Measurements from ENCODE around the gene LAMA2. TPM values are rescaled to one million over a fixed set of nuclear protein-coding genes. Genes with fewer than 3 reads are reported as not detected.
"Not testable (repeated sequence)": the region's sequence is repeated elsewhere in the genome, so short reads cannot be mapped to it uniquely, and the experiment has no call there.

LAMA2 gene
- total and polyA plus RNA-seq, 3 donors from 2014 or later = 25.9 to 94.8 (median 56.0) TPM

GRCh38 chr6:129046526-129046925, 163.6 kb downstream of the LAMA2 start:
- H3K36me3 ChIP-seq (ENCODE audit: low read depth, missing control alignments) = no peaks in the 10 kb centered on the region
- DNase-seq = no peak
- no peaks in the 10 kb centered on the region for H3K27me3 ChIP-seq
- no peak overlapping the region for H3K27ac ChIP-seq
- 87 to 93% methylated on average over 2 of the region's 2 CpGs for WGBS, 2 donors
- no peaks in the 10 kb centered on the region for H3K9me3 ChIP-seq
- H3K4me1 ChIP-seq = no peaks in the 10 kb centered on the region
- H3K4me3 ChIP-seq = no peak overlapping the region
- intact Hi-C loops (cut with DNase I; ENCODE audit: low total_unique reads) = no loop called here
- TF ChIP-seq CTCF (IDR thresholded peaks at IDR 0.05) (no peak), POLR2A (IDR thresholded peaks at IDR 0.05) (no peak)

- Histone ChIP-seq H3K27ac (no peak overlapping the region), H3K36me3 (ENCODE audit: low read depth, missing control alignments) (no peaks in the 10 kb centered on the region), H3K4me1 (no peaks in the 10 kb centered on the region), H3K9me3 (no peaks in the 10 kb centered on the region), H3K27me3 (no peaks in the 10 kb centered on the region), H3K4me3 (no peak overlapping the region)
- intact Hi-C loops (cut with DNase I; ENCODE audit: low total_unique reads) = no loop called here
- TF ChIP-seq CTCF (IDR thresholded peaks at IDR 0.05) = no peak
- DNase-seq = no peak
- 84 to 92% methylated on average over 3 of the region's 3 CpGs for WGBS, 2 donors
Measured at GRCh38 chr6:129047834-129048233, 164.9 kb downstream of the LAMA2 start.

DNA sequence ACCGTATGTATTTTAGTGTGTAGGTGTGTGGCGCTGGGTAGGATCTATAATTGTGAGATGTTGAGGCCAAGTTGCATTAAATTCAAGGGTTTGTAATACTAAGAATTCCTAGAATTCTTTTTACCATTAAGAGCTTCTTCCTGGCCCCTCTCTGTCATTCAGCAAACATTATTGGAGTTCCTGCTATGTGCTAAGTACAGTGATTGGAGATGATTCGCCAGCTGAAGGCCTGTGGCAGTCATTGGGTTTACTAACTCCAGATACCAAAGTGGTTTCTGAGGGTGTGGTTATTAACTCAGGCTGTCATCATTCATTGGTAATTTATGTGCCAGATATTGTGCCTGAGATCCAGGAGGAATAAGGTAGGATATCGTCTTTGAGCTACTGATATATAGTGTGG, 167.1 kb downstream of the LAMA2 start:
- intact Hi-C loops (cut with DNase I; ENCODE audit: low total_unique reads) = no loop called here
- H3K9me3 ChIP-seq = no peaks in the 10 kb centered on the region
- no peak overlapping the region for H3K4me3 ChIP-seq

DNA sequence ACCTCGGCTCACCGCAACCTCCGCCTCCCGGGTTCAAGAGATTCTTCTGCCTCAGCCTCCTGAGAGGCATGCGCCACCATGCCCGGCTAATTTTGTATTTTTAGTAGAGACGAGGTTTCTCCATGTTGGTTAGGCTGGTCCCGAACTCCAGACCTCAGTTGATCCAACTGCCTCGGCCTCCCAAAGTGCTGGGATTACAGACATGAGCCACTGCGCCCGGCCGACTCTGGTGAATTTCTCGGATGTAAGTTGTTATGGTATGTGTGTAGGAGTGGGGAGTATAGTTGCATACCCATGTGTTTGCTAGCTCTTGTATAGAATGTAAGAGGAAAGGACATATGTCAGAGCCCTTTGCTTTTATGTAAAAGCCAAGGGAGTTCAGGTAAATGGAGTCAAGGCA, 170.2 kb downstream of the LAMA2 start:
- DNase-seq; H3K27ac ChIP-seq; H3K27me3 ChIP-seq; H3K9me3 ChIP-seq; H3K36me3 ChIP-seq (ENCODE audit: low read depth, missing control alignments); H3K4me3 ChIP-seq; H3K4me1 ChIP-seq; intact Hi-C loops (cut with DNase I; ENCODE audit: low total_unique reads): not testable (repeated sequence)
- 71 to 83% methylated on average over 13 of the region's 13 CpGs for WGBS, 2 donors

More for the DNA sequence above, 167.1 kb downstream of the LAMA2 start:
- H3K4me1 ChIP-seq = no peaks in the 10 kb centered on the region
- H3K36me3 ChIP-seq (ENCODE audit: low read depth, missing control alignments) = no peaks in the 10 kb centered on the region
- no peak for DNase-seq
- 88 to 97% methylated on average over 4 of the region's 4 CpGs for WGBS, 2 donors
- H3K27me3 ChIP-seq = no peaks in the 10 kb centered on the region
- TF ChIP-seq CTCF (IDR thresholded peaks at IDR 0.05) (no peak), POLR2A (IDR thresholded peaks at IDR 0.05) (no peak)
- H3K27ac ChIP-seq = no peak overlapping the region

DNA sequence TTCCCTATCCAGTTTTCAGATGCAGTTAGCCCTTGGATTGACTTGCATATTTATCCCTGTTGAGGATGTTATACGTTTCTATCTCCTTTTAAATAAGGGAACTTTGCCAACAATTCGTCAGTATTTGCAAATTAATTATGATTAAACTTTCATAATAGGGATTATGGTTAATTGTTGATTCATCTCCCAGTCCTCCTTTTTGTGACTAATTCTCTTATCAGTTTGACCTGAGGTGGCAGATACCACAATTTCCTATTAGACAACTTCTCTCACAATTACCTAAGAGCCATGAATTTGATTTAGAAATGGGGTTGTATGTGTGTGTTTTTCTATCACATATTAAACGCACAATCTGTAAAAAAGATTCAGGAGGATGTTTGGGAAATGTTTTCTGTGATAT, 172.9 kb downstream of the LAMA2 start:
- Histone ChIP-seq H3K36me3 (ENCODE audit: low read depth, missing control alignments) (no peaks in the 10 kb centered on the region), H3K9me3 (no peaks in the 10 kb centered on the region), H3K27ac (no peak overlapping the region), H3K4me3 (no peak overlapping the region), H3K27me3 (no peaks in the 10 kb centered on the region), H3K4me1 (no peaks in the 10 kb centered on the region)
- intact Hi-C loops (cut with DNase I; ENCODE audit: low total_unique reads) = no loop called here
- TF ChIP-seq POLR2A (IDR thresholded peaks at IDR 0.05) = no peak
- TF ChIP-seq CTCF (IDR thresholded peaks at IDR 0.05) = no peak
- 48 to 59% methylated on average over 3 of the region's 3 CpGs for WGBS, 2 donors
- no peak for DNase-seq

All from testis (tissue), 3 donors.